PC-3 (cell line): Measurements from ENCODE around the gene PUS7L. TPM values are rescaled to one million over a fixed set of nuclear protein-coding genes. Genes with fewer than 3 reads are reported as not detected.

Experiments
- ATAC-seq: fragments of 200-7000 bp; cut with Tn5 transposase; 2 replicates; pipeline ENCODE4 v1.9.1; 2020; ENCODE audit warnings: mild to moderate bottlenecking, moderate library complexity
- BruUV-seq: library from RNA; stranded (reverse); fragments of 400-500 nt; replicated peaks from 2 replicates; lab custom pipeline; 2021; lab: Mats Ljungman, UMichigan
- CTCF ChIA-PET: fragments of 300-600 bp; sonication (Branson Sonifier 250); formaldehyde crosslinking; loops from one replicate; lab custom pipeline; 2022; ENCODE audit warnings: antibody characterized with exemption; lab: Charles Lee
- POLR2A ChIA-PET: fragments of 300-600 bp; sonication (Branson Sonifier 250); formaldehyde crosslinking; loops from one replicate; lab custom pipeline; 2022; ENCODE audit warnings: antibody characterized with exemption; ENCODE audit not compliant: unreplicated experiment; lab: Charles Lee
- DNase-seq: peaks from one replicate; pipeline ENCODE4 v3.0.0-alpha.2; 2015
- H2AFZ ChIP-seq: fragments of 300-600 bp; sonication (generic); 2 replicates; pipeline ENCODE4 v1.6.0; 2016; ENCODE audit warnings: antibody characterized with exemption, low read length
- H3F3A ChIP-seq: fragments of 300-600 bp; sonication (generic); one replicate; pipeline ENCODE4 v1.6.0; 2017; ENCODE audit warnings: antibody characterized with exemption, low read length, control low read depth, mild to moderate bottlenecking; ENCODE audit not compliant: unreplicated experiment
- H3K27ac ChIP-seq: fragments of 300-600 bp; sonication (generic); 2 replicates; pipeline ENCODE4 v1.5.1; 2016; ENCODE audit warnings: mild to moderate bottlenecking, low read length
- H3K27me3 ChIP-seq: fragments of 300-600 bp; sonication (generic); 2 replicates; pipeline ENCODE4 v1.6.1; 2016; ENCODE audit warnings: low read length, mixed read lengths
- H3K36me3 ChIP-seq: fragments of 300-600 bp; sonication (generic); 2 replicates; pipeline ENCODE4 v1.6.1; 2016; ENCODE audit warnings: low read depth, mixed run types, low read length, mixed read lengths
- H3K4me1 ChIP-seq: fragments of 300-600 bp; sonication (generic); 2 replicates; pipeline ENCODE4 v1.5.1; 2016; ENCODE audit warnings: low read length; ENCODE audit not compliant: insufficient read depth
- H3K4me2 ChIP-seq: fragments of 300-600 bp; sonication (generic); 2 replicates; pipeline ENCODE4 v1.6.0; 2016; ENCODE audit warnings: low read length
- H3K4me3 ChIP-seq: fragments of 300-600 bp; sonication (generic); 2 replicates; pipeline ENCODE4 v1.5.1; 2016; ENCODE audit warnings: mild to moderate bottlenecking, low read length, mixed read lengths
- H3K79me2 ChIP-seq: fragments of 300-600 bp; sonication (generic); 2 replicates; pipeline ENCODE4 v1.6.1; 2017; ENCODE audit warnings: low read length, mixed read lengths
- H3K9ac ChIP-seq: fragments of 300-600 bp; sonication (generic); 2 replicates; pipeline ENCODE4 v1.6.0; 2016; ENCODE audit warnings: mild to moderate bottlenecking, low read length
- H3K9me2 ChIP-seq: fragments of 300-600 bp; sonication (generic); replicated peaks from 2 replicates; pipeline ENCODE4 v1.6.1; 2016; ENCODE audit warnings: mixed run types, low read length, mixed read lengths
- H3K9me3 ChIP-seq: fragments of 300-600 bp; sonication (generic); 2 replicates; pipeline ENCODE4 v1.6.1; 2016; ENCODE audit warnings: low read length, mixed read lengths
- H4K20me1 ChIP-seq: fragments of 300-600 bp; sonication (generic); 2 replicates; pipeline ENCODE4 v1.6.1; 2016; ENCODE audit warnings: low read length, mixed read lengths
- CTCF ChIP-seq: fragments of 300-600 bp; sonication (generic); conservative IDR thresholded peaks from 2 replicates; pipeline ENCODE4 v1.5.1; 2017; ENCODE audit warnings: antibody characterized with exemption, low read depth, mild to moderate bottlenecking, low read length
- EZH2 ChIP-seq: fragments of 300-600 bp; sonication (generic); IDR thresholded peaks from one replicate; pipeline ENCODE4 v1.6.1; 2017; ENCODE audit warnings: antibody characterized with exemption, mild to moderate bottlenecking, low read length; ENCODE audit not compliant: unreplicated experiment
- EZH2phosphoT487 ChIP-seq: fragments of 300-600 bp; sonication (generic); IDR thresholded peaks from 2 replicates; pipeline ENCODE4 v1.6.1; 2018; ENCODE audit warnings: mild to moderate bottlenecking, antibody characterized with exemption, low read length, borderline replicate concordance
- intact Hi-C: fragments of 100-400 bp; cut with micrococcal nuclease; formaldehyde crosslinking; loops from 2 replicates; pipeline ENCODE4 v1.9.0; 2023
- total RNA-seq: library from RNA; depleted of rRNA; stranded (reverse); fragments of >200 nt; gene quantifications from 2 replicates; pipeline ENCODE4 v1.2.3, GENCODE V29; 2014

The PUS7L gene
- total RNA-seq, 1 experiment from 2014 or later: 14.6 TPM

- ChIA-PET CTCF (no interaction called here), POLR2A (interaction anchor here (0.8 kb wide), 1 partner anchor 12 kb away, joined by 3 read pairs; no protein-coding TSS in a partner anchor)
- H3K79me2 ChIP-seq: peaks cover 14% of the 10 kb centered on the region; the same call in 1 of the 2 replicates
- DNase-seq (no peak), ATAC-seq (no peak)
- TF ChIP-seq CTCF: no peak
- TF ChIP-seq EZH2: no peak
- TF ChIP-seq EZH2phosphoT487: no peak
- H3K27me3 ChIP-seq: no peaks in the 10 kb centered on the region
- no peaks in the 10 kb centered on the region for H4K20me1 ChIP-seq
- no peak overlapping the region for H2AFZ ChIP-seq
- H3K4me2 ChIP-seq: no peak overlapping the region
- 0 out of 2 replicates have a peak, but pooled peaks cover 3% of the 10 kb centered on the region for H3K4me1 ChIP-seq
- intact Hi-C loops: no loop called here
- BruUV-seq: no TSS peak
- H3K27ac ChIP-seq: no peak overlapping the region
- peaks cover 27% of the 10 kb centered on the region for H3K36me3 ChIP-seq
- no peak overlapping the region for H3K9ac ChIP-seq
- H3K4me3 ChIP-seq: no peak overlapping the region
- no peaks in the 10 kb centered on the region for H3K9me2 ChIP-seq
- H3F3A ChIP-seq: no peaks in the 10 kb centered on the region
- no peaks in the 10 kb centered on the region for H3K9me3 ChIP-seq
Observed at GRCh38 chr12:43749016-43749415, 9.6 kb downstream of the PUS7L start.

- no TSS peak for BruUV-seq
- no peaks in the 10 kb centered on the region for H3K9me3 ChIP-seq
- H4K20me1 ChIP-seq: no peaks in the 10 kb centered on the region
- H3K4me3 ChIP-seq: no peak overlapping the region
- ChIA-PET POLR2A (no interaction called here), CTCF (no interaction called here)
- DNase-seq (no peak), ATAC-seq (no peak)
- no peaks in the 10 kb centered on the region for H3K27me3 ChIP-seq
- H2AFZ ChIP-seq: no peak overlapping the region
- no peaks in the 10 kb centered on the region for H3F3A ChIP-seq
- H3K9ac ChIP-seq: no peak overlapping the region
- peaks cover 29% of the 10 kb centered on the region for H3K36me3 ChIP-seq
- TF ChIP-seq EZH2: no peak
- TF ChIP-seq EZH2phosphoT487: no peak
- no peak for TF ChIP-seq CTCF
- intact Hi-C loops: no loop called here
- peaks cover 21% of the 10 kb centered on the region for H3K4me1 ChIP-seq
- H3K9me2 ChIP-seq: no peaks in the 10 kb centered on the region
- no peaks in the 10 kb centered on the region for H3K79me2 ChIP-seq
- H3K27ac ChIP-seq: no peak overlapping the region
- no peak overlapping the region for H3K4me2 ChIP-seq
Observed at GRCh38 chr12:43744826-43745225, 13.8 kb downstream of the PUS7L start.

GRCh38 chr12:43742106-43742505 is 16.5 kb downstream of the PUS7L start:
- no TSS peak for BruUV-seq
- no peaks in the 10 kb centered on the region for H3K9me3 ChIP-seq
- H3K27ac ChIP-seq: no peak overlapping the region; the same call in 1 of the 2 replicates
- DNase-seq (peak; percentile 84), ATAC-seq (peak; percentile 97)
- H3K9me2 ChIP-seq: no peaks in the 10 kb centered on the region
- H4K20me1 ChIP-seq: no peaks in the 10 kb centered on the region
- H3K4me1 ChIP-seq: peaks cover 30% of the 10 kb centered on the region
- H3F3A ChIP-seq: no peaks in the 10 kb centered on the region
- TF ChIP-seq EZH2: no peak
- TF ChIP-seq CTCF: no peak
- no peak for TF ChIP-seq EZH2phosphoT487
- peak overlapping the region; percentile 46 for H3K4me2 ChIP-seq
- CTCF ChIA-PET: no interaction called here
- POLR2A ChIA-PET: no interaction called here
- H3K36me3 ChIP-seq: peaks cover 29% of the 10 kb centered on the region
- no peaks in the 10 kb centered on the region for H3K27me3 ChIP-seq
- no peak overlapping the region for H3K9ac ChIP-seq
- no peaks in the 10 kb centered on the region for H3K79me2 ChIP-seq
- no peak overlapping the region for H3K4me3 ChIP-seq
- intact Hi-C loops: no loop called here
- H2AFZ ChIP-seq: no peak overlapping the region
